NCI-H748 (cell line): ENCODE data around the gene RHD.
A peak's percentile ranks its signal among the peaks of the same experiment; 100 is the strongest.
"Not testable (repeated sequence)": the region's sequence is repeated elsewhere in the genome, so short reads cannot be mapped to it uniquely, and the experiment has no call there.

Experiments used
- DNase-seq: peaks from one replicate; lab custom pipeline; 2025; ENCODE audit not compliant: unreplicated experiment; lab: John Stamatoyannopoulos, UW

Gene RHD

GRCh38 chr1:25256578-25256965, 15.7 kb upstream of the RHD start:
- DNase-seq = no peak

GRCh38 chr1:25257196-25257595, 15.1 kb upstream of the RHD start:
- no peak for DNase-seq

DNA sequence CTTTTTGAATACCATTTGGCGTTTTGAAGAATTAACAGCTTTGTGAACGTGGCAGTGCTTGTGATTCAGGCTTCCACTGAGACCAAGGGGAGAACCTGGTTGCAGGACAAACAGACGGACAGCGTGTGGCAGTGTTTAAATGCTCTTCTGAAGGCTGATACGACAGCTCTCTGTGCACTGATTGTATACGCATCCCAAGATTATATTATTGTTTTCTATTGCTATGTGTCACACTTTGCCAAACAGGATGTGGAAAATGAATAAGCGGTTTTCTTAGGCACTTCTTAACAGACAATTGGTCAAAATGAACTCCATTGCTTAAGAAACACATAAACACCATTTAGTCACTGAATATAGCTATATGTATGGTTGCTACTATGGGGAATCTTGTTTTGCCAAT, 12.5 kb upstream of the RHD start:
- DNase-seq = not testable (repeated sequence)

- DNase-seq = not testable (repeated sequence)
These were observed 12.0 kb upstream of the RHD start for GRCh38 chr1:25260336-25260735.

GRCh38 chr1:25266554-25267287, 5.6 kb upstream of the RHD start:
- not testable (repeated sequence) for DNase-seq

DNA sequence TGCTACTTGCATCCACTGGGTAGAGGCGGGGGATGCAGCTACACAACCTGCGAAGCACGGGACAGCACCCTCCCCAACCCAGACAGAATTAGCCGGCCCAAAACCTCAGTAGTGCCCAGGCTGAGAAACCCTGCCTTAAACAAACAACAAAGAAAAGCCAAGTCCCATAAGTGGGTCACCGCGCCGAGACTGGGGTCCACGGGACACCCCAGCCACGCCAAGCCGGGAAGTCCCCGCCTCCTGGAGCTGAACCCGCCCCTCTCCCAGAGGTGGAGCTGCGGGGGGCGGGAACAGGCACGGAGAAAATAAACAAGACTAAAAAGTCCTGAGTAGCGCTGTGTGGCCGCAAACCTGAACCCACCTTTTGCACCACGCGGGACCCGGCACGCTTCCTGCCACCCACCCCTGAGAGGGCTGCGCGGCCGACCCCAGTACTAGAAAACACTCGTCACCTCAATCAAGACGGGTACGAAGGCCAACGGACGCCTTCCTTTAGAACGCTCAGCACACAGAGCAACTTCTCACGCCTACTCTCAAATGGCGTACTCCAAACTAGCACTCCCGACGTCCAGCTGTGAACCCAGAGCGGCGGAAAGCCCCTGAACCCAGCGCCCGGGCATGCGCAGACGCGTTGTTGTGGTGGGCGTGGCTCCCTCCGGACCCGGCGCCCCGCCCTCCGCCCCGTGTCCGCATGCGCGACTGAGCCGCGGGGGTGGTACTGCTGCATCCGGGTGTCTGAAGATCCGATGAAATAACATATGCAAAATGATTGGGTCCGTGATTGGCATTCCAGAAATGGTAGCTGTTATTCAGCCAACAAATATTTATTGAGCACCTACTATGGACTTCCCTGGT, 4.8 kb upstream of the RHD start:
- peak; percentile 75 for DNase-seq

- not testable (repeated sequence) for DNase-seq
These were observed 4.1 kb upstream of the RHD start for GRCh38 chr1:25268143-25268760.

DNA sequence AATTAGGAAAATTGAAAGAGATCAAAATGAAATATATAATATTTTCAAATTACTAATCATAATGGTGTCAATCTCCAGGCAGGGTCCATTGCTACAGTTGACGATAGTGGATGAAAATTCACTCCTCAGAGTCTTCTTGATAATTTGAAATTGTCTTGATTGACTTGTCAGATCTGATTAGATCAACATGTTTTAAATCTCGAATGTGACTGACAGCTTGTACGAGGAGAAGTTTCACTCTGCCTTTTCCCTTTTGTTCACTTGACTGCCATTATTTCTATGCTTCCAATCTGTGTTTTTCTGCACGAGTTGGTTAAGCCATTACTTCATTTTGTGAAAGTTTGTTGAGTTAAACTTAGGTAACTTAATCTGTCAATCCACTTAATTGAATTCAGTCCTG, 3.3 kb downstream of the RHD start:
- DNase-seq = not testable (repeated sequence)

DNA sequence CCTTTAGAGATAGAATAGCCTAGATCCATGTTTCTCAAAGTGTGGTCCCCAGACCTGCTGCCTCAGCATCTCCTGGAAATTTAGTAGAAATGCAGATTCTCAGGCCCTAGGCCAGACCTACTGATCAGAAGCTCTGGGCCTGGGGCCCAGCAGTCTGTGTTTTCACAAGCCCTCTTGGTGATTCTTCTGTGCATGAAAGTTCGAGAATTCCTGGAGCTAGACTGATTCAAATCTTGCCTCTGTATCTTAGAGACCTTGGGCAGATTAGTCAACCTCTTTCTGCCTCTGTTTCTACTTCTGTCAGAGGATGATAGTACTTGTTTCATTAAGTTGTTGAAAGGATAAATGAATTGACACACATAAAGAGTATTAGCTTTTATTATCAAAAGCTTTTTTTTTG, 5.0 kb downstream of the RHD start:
- not testable (repeated sequence) for DNase-seq

DNA sequence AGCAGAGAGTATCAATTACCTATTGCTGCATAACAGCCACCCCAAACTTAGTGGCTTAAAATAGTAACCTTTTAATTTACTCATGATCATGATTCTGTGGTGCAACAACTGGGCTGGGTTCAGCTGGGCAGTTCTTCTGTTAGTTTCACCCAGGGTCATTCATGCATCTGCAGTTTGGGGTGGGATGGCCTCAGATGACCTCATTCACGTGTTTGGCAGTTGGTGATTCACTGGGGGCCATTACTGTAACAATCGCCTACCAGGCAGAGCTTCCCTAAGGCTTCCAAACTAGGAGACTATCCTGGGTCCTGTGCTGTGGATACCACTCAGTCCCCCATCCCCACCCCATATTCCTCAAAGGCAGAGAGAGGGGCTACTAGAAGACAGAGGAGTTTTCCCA, 6.0 kb downstream of the RHD start:
- DNase-seq = not testable (repeated sequence)

DNA sequence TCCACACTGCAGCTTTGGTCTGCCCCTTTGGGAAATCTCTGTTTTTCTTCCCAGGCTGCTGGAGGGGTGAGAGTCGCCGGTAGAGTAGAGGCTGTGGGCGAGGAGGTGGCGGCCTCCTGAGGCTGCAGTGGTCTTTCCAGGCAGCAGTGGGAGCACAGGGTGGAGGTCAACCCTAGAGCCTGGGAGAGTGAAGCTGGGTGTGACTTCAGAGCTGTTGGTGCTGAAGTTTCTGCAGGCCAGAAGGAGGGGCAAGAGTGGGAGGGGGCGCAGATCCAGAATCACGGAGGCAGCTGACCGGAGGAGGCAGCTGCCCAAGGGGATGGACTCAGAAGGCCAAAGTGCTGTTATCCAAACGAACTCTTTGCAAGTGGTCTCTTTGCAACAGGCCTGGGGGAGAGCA, 6.5 kb downstream of the RHD start:
- not testable (repeated sequence) for DNase-seq

DNA sequence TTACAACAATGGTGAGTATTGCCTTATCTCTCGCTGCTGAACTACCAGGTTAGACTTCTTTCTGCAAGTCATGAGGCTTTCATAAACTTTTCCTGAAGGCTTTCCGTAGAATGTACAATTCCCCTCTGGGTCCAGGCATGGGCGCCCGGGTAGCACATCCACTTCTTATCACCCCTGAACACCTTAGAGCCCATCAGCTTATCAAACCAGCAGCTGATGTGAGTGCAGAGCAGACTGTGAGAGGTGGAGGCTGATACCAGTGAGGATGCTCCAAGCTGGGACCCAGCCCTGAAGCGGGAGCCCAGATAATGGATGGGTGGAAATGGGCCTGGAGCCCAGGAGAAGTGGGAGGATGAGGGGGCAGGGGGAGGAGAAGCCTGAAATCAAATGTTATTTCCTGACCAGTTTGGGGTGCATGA, 7.4 kb downstream of the RHD start:
- DNase-seq = not testable (repeated sequence)

GRCh38 chr1:25285862-25286261, 13.6 kb downstream of the RHD start:
- DNase-seq = not testable (repeated sequence)

GRCh38 chr1:25287164-25287563, 14.9 kb downstream of the RHD start:
- not testable (repeated sequence) for DNase-seq

DNA sequence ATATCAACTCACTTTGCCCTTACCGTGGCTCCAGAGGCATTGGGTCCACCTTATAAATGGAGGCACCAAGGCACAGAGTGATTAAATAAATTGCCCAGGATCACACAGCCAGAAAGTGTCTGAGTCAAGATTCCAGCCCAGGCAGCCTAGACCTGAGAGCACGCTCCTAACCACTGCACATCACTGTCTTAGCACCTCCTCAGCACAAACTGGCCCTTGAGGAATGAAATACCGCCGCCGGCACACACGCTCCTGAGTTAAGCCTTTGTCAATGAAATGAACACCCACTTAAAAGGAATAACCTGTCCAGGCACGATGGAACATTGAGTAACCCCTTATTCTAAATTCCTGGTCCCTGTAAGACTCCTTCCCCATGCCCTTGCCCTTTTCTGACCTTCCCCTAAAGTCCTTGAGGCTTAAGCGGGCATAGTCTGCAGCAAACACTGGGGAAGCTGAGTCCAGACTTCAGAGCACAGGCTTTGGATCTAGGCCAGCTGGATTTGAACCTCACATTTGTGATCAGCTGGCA, 16.3 kb downstream of the RHD start:
- not testable (repeated sequence) for DNase-seq

GRCh38 chr1:25290043-25290442, 17.7 kb downstream of the RHD start:
- DNase-seq = peak; percentile 2

- DNase-seq = not testable (repeated sequence)
These were observed 21.1 kb downstream of the RHD start for GRCh38 chr1:25293426-25293825.

- not testable (repeated sequence) for DNase-seq
These were observed 22.8 kb downstream of the RHD start for GRCh38 chr1:25294889-25295826.

DNA sequence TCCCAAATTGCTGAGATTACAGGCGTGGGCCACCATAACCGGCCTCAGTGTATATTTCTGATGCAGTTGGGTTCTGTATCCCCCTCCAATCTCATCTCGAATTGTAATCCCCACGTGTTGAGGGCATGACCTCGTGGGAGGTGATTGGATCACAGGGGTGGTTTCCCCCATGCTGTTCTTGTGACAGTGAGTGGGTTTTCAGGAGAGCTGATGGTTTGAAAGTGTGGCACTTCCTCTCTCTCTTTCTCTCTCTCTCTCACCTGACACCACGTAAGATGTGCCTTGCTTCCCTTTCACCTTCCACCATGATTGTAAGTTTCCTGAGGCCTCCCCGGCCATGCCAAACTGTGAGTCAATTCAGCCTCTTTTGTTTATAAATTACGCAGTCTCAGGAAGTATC, 24.2 kb downstream of the RHD start:
- DNase-seq = not testable (repeated sequence)

DNA sequence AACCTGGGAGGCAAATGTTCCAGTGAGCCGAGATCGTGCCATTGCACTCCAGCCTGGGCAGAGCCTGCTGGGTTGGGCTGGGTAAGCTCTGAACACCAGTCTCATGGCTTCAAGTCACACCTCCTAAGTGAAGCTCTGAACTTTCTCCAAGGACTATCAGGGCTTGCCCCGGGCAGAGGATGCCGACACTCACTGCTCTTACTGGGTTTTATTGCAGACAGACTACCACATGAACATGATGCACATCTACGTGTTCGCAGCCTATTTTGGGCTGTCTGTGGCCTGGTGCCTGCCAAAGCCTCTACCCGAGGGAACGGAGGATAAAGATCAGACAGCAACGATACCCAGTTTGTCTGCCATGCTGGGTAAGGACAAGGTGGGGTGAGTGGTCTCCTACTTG, 28.4 kb downstream of the RHD start:
- not testable (repeated sequence) for DNase-seq
